Fibroblast of the aortic adventitia (primary cell): Measurements from ENCODE around the gene VASP. TPM values are rescaled to one million over a fixed set of nuclear protein-coding genes. Genes with fewer than 3 reads are reported as not detected.

Experiments used
- DNase-seq: peaks from one replicate; pipeline ENCODE4 v3.0.0-alpha.2; 2010; ENCODE audit warnings: low read depth
- H3K4me3 ChIP-seq: 2 replicates; pipeline ENCODE4 v1.5.1; 2011; ENCODE audit warnings: low read depth, mild to moderate bottlenecking, control low read depth, low read length, moderate library complexity
- total RNA-seq: library from RNA; depleted of rRNA; stranded (reverse); fragments of >200 nt; gene quantifications from 2 replicates; pipeline ENCODE4 v1.2.3, GENCODE V29; 2012; ENCODE audit warnings: low replicate concordance
- TF ChIP-seq, protein P1 (sequence below): IDR thresholded peaks from 2 replicates; pipeline ENCODE4 v1.5.1; 2011; ENCODE audit warnings: mild to moderate bottlenecking, low read length, control low read depth, inconsistent platforms; ENCODE audit not compliant: insufficient read depth

Gene VASP
- total RNA-seq, 1 donor: 33.3 TPM

DNA sequence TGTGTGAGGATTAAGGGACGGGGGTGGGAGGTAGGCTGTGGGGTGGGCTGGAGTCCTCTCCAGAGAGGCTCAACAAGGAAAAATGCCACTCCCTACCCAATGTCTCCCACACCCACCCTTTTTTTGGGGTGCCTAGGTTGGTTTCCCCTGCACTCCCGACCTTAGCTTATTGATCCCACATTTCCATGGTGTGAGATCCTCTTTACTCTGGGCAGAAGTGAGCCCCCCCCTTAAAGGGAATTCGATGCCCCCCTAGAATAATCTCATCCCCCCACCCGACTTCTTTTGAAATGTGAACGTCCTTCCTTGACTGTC, 34.0 kb upstream of the VASP start:
- H3K4me3 ChIP-seq: no peak overlapping the region
- TF ChIP-seq, protein P1, sequence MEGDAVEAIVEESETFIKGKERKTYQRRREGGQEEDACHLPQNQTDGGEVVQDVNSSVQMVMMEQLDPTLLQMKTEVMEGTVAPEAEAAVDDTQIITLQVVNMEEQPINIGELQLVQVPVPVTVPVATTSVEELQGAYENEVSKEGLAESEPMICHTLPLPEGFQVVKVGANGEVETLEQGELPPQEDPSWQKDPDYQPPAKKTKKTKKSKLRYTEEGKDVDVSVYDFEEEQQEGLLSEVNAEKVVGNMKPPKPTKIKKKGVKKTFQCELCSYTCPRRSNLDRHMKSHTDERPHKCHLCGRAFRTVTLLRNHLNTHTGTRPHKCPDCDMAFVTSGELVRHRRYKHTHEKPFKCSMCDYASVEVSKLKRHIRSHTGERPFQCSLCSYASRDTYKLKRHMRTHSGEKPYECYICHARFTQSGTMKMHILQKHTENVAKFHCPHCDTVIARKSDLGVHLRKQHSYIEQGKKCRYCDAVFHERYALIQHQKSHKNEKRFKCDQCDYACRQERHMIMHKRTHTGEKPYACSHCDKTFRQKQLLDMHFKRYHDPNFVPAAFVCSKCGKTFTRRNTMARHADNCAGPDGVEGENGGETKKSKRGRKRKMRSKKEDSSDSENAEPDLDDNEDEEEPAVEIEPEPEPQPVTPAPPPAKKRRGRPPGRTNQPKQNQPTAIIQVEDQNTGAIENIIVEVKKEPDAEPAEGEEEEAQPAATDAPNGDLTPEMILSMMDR: no peak
- no peak for DNase-seq

DNA sequence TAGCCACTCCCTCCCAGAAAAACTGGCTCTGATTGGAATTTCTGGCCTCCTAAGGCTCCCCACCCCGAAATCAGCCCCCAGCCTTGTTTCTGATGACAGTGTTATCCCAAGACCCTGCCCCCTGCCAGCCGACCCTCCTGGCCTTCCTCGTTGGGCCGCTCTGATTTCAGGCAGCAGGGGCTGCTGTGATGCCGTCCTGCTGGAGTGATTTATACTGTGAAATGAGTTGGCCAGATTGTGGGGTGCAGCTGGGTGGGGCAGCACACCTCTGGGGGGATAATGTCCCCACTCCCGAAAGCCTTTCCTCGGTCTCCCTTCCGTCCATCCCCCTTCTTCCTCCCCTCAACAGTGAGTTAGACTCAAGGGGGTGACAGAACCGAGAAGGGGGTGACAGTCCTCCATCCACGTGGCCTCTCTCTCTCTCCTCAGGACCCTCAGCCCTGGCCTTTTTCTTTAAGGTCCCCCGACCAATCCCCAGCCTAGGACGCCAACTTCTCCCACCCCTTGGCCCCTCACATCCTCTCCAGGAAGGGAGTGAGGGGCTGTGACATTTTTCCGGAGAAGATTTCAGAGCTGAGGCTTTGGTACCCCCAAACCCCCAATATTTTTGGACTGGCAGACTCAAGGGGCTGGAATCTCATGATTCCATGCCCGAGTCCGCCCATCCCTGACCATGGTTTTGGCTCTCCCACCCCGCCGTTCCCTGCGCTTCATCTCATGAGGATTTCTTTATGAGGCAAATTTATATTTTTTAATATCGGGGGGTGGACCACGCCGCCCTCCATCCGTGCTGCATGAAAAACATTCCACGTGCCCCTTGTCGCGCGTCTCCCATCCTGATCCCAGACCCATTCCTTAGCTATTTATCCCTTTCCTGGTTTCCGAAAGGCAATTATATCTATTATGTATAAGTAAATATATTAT, 33.3 kb upstream of the VASP start:
- H3K4me3 ChIP-seq: no peak overlapping the region
- TF ChIP-seq, protein P1: no peak
- no peak for DNase-seq

DNA sequence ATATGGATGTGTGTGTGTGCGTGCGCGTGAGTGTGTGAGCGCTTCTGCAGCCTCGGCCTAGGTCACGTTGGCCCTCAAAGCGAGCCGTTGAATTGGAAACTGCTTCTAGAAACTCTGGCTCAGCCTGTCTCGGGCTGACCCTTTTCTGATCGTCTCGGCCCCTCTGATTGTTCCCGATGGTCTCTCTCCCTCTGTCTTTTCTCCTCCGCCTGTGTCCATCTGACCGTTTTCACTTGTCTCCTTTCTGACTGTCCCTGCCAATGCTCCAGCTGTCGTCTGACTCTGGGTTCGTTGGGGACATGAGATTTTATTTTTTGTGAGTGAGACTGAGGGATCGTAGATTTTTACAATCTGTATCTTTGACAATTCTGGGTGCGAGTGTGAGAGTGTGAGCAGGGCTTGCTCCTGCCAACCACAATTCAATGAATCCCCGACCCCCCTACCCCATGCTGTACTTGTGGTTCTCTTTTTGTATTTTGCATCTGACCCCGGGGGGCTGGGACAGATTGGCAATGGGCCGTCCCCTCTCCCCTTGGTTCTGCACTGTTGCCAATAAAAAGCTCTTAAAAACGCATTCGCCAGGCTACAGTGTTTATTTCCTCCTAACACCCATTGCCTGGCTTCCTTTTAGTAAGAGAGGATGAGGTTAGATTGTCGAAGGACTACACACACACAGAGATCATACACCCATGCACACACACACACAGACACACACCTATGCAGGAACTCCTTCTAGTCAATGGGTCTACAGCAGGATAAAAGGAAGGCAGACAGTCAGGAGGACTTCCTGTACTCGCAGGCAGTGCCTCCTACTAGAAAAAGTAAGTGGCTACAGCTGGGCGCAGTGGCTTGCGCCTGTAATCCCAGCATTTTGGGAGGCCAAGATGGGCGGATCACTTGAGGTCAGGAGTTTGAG, 32.4 kb upstream of the VASP start:
- TF ChIP-seq, protein P1: no peak
- no peak overlapping the region for H3K4me3 ChIP-seq
- DNase-seq: no peak

DNA sequence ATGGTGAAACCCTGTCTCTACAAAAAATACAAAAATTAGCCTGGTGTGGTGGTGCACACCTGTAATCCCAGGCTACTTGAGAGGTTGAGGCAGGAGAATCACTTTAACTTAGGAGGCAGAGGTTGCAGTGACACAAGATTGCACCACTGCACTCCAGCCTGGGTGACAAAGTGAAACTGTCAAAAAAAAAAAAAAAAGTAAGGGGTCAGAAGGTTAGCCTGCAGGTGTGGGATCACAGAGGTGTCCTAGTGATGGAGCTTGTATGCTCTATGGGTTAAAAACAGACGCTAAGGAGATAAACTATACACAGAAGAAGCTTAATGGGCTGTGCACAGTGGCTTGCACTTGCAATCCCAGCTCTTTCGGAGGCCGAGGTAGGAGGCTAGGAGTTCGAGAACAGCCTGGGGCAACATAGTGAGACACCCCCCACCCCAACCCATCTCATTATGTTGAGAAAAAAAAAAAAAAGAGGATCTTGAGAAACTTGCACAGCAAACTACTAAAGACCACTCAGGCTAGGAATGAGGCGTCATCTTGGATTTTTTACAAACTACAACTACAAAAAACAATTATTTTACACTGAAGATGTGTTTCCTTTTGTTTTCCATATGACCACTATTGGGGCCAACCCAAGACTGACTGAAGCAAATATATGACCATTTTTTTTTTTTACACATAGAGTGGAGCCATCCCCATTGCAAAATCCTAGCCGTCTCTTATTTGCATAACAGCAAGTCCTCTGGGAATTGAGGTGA, 31.6 kb upstream of the VASP start:
- TF ChIP-seq, protein P1: no peak
- no peak overlapping the region for H3K4me3 ChIP-seq
- no peak for DNase-seq

DNA sequence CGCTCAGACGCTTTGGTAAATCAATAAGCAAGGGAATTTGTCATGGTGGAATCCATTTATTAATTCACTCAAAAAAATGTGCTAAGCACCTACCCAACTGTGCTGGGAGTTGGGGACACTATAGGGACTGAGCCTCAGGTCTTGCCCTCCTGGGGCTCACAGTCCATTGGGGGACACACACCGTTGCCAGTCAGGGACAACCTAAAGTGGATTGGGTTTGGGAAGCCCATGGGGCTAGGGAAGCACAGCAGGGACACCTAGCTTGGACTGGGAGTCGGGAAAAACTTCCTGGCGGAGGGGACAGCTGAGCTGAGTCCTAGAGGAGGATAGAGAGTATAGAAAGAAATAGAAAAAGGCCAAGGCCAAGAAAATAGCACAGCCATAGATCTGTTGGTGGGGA, 31.0 kb upstream of the VASP start:
- no peak for DNase-seq

DNA sequence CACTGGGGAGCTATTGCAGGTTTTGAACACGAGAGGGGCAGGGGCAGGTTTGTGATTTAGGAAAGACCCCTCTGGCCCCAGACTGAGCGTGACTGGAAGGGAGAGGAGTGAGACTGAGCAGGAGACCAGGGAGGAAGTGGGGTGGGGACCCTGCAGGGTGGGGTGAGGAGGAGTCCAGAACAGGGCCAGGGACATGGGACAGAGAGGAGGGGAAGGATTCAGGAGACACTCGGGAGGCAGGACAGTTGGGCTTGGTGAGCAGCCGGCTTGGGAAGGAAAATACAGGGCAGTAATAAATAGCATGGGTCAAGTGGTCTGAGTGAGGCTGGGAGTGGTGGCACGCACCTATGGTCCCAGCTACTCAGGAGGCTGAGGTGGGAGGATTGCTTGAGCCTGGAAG, 30.1 kb upstream of the VASP start:
- no peak for DNase-seq
- TF ChIP-seq, protein P1: no peak

More for the DNA sequence above, 31.0 kb upstream of the VASP start:
- H3K4me3 ChIP-seq: no peak overlapping the region
- TF ChIP-seq, protein P1: no peak

More for the DNA sequence above, 30.1 kb upstream of the VASP start:
- H3K4me3 ChIP-seq: no peak overlapping the region
